Motor neuron (in vitro differentiated cells): ENCODE results near the gene LARP7. TPM values are rescaled to one million over a fixed set of nuclear protein-coding genes. Genes with fewer than 3 reads are reported as not detected.
"Not testable (repeated sequence)": the region's sequence is repeated elsewhere in the genome, so short reads cannot be mapped to it uniquely, and the experiment has no call there.

Experiments
- ATAC-seq, 8 experiments: fragments of 200-7000 bp; cut with Tn5 transposase; replicated peaks in 6 of 8; 2 replicates each; pipeline ENCODE4 v1.8.0; 2021; ENCODE audit warnings: mild to moderate bottlenecking in 8 of 8, moderate library complexity in 8 of 8
- H3K27ac ChIP-seq, 2 donors: fragments of 250-450 bp; sonication (Bioruptor Pico); 2 replicates each; pipeline ENCODE4 v1.9.0; 2021; ENCODE audit warnings: antibody characterized with exemption in 2 of 2, mild to moderate bottlenecking in 2 of 2, moderate library complexity in 1 of 2
- H3K4me1 ChIP-seq, 2 donors: fragments of 250-450 bp; sonication (Bioruptor Pico); replicated peaks in 1 of 2; 2 replicates each; pipeline ENCODE4 v1.6.1; 2021; ENCODE audit warnings: antibody characterized with exemption in 2 of 2, mild to moderate bottlenecking in 2 of 2, moderate library complexity in 1 of 2
- H3K4me3 ChIP-seq, 5 donors: fragments of 250-450 bp; sonication (Bioruptor Pico); 2 replicates each; pipeline ENCODE4 v1.9.0; 2021; ENCODE audit warnings: antibody characterized with exemption in 5 of 5, mild to moderate bottlenecking in 5 of 5, moderate library complexity in 4 of 5
- WGBS, 10 experiments: fragments of 450-650 bp; shearing (Covaris generic); methylation state at CpG; one replicate each; pipeline ENCODE4 v1.0.0; 2022; 5-methylcytosine and 5-hydroxymethylcytosine counted together
- in situ Hi-C, 9 experiments: fragments of 400-800 bp; cut with MboI; loops; one replicate each; pipeline ENCODE4 v1.15.0; 2021; ENCODE audit warnings: low sequenced_read_pairs in 9 of 9, low pct_unique_long_range_greater_than_20kb in 2 of 9; ENCODE audit not compliant: unreplicated experiment in 9 of 9
- total RNA-seq, 8 experiments: library from RNA; unstranded; fragments of 300-600 nt; gene quantifications; 2 replicates each; pipeline versions ENCODE4 v1.2.3 to v1.2.4, GENCODE V29; 2022

The LARP7 gene
- total RNA-seq, 8 experiments from 2014 or later, result 35.9 to 70.3 (median 50.7) TPM

DNA sequence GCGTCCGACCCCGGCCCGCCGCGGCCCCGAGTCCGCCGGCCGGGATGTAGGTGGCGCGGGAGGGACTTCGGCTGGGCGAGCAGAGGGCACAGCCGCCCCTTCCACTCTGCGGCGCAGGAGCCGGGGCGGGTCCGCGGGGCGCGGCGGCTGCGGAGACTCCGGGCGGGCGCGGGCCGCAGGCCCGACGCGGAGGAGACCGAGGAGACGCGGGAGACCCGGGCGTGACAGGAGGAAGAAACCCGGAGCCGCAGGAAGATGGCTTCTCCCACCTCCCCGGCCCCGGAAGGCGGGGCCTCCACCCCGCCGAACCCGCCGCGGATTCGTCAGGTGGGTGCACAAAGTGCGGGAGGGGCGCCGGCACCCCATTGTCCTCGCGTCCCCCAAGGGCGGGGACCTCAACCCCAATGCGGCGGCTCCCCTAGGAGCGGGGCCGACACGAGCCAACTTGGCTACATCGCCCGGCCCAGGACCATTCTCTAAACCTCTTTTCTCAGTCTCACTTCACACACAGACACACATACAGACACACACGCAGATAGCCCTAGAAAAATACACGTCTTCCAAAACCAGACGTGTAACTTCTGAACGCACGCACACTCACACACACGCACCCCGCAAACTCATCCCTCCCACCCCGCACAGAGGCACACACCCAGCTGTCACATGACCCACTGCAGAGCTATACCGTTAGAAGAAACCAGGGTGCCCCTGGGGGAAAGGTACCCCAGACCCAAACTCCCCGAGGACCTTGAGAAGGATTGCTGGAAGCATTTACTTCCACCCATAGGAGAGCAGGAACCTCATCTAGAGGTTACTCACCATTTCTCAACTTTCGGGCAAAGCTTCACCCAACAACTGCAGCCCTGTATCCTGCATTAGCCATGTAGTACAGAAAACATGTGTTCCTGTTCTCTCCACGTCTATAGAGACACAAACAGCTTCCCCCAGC lies 69.2 kb downstream of the LARP7 start:
- in situ Hi-C loops, result not testable (repeated sequence)
- Histone ChIP-seq H3K27ac (peak overlapping the region; percentile 78 to 89), H3K4me3 (peak overlapping the region; percentile 72 to 89 (median 74)), H3K4me1 (peaks cover 2 to 15% of the 10 kb centered on the region in 2 donors)
- peak; percentile 63 to 73 (median 71) for ATAC-seq
- 0 to 14% (median 0%) methylated on average over 1 to 7 of the region's 74 CpGs; no CpG with 5 or more reads in 5 of the 10 experiments for WGBS, 10 experiments

DNA sequence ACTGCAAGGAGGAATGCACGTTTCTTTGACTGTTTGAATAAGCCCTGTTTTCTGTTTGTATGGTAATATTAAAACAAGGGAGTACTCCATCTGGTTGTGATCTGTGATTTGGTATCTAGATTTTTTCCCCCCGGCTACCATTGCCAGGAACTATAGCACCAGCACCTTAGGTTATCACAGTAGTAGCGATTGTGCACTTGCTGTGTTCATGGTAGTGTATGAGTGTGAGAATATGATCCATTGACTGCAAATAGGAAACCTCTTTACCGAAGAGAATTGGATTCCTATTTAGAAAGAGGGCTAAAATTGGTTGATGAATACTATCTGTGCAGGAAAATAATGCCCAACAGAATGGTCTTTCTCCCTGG lies 69.9 kb downstream of the LARP7 start:
- 0 to 19% (median 0%) methylated on average over 1 to 4 of the region's 4 CpGs; no CpG with 5 or more reads in 1 of the 10 experiments for WGBS, 10 experiments
- peak overlapping the region; percentile 78 to 89 for H3K27ac ChIP-seq
- in situ Hi-C loops, result no loop called here

More for the DNA sequence above, 69.9 kb downstream of the LARP7 start:
- H3K4me3 ChIP-seq, result peak overlapping the region; percentile 72 to 89 (median 74)
- peak in 5 of 8 experiments; percentile 7 to 21 (median 15) for ATAC-seq
- peaks cover 2 to 15% of the 10 kb centered on the region in 2 donors for H3K4me1 ChIP-seq

Other genes with a start within 250 kb of the LARP7 start
- gene NEUROG2, start 121.0 kb upstream of the LARP7 start, total RNA-seq, result 10 to 100 TPM in 4 of 8 experiments, under 1 TPM in 1, not detected in 3; 0.43 to 25.3 (median 13.6) TPM
- gene ZGRF1, start 234 bp upstream of the LARP7 start, total RNA-seq, result 10 to 100 TPM in 3 of 8 experiments, 1 to 10 TPM in 5; 2.0 to 20.5 (median 7.6) TPM